HG03558 (cell line): ENCODE data around the gene GRIN2C.
"Not testable (repeated sequence)": the region's sequence is repeated elsewhere in the genome, so short reads cannot be mapped to it uniquely, and the experiment has no call there.

ENCODE experiments used
- ATAC-seq: cut with Tn5 transposase; IDR thresholded peaks from one replicate; pipeline ENCODE4 v1.9.1; 2021; ENCODE audit warnings: moderate number of reproducible peaks; ENCODE audit not compliant: unreplicated experiment; ENCODE audit errors: extremely low read depth

The GRIN2C gene

DNA sequence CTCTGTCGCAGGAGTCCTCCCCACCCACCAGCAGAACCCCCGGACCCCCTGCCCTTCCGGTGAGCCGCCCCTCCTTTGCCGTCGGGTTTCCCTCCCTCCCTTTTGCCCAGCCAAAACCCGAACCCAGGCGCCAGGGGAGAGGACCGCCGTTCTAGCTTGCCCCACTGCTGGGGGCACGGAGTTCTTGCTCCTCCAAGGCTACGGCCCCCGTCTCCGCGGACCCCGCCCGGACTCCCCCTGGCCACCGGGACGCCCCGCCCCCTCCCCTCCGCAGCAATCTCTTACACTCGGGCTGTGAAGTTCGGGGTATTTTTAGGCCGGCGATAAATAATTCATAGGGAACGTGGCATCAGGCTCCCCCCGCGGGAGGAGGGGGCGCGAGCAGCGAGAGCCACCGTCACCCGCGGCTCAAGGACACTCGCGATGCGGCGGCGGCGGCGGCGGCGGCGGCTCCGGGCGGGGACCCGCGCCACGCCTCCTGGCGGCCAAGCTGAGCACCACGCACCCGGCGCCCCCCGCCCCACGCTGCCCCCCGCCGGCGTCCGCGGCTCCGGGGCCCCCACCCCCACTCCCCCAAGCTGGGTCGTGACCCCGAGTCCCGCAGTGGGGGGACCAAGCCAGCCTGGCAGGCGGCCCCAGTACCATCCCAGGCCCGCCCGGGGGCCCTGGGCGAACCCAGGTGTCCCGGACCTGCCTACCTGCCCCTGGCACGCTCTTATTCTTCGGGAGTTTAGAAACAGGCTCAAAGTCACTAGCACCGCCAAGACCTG lies at the start of gene GRIN2C:
TSS of gene GRIN2C (minus strand) at position 427 of the 770 bp plus-strand sequence. CDS start 4,793 bp downstream, outside the sequence.
- ATAC-seq: no peak

DNA sequence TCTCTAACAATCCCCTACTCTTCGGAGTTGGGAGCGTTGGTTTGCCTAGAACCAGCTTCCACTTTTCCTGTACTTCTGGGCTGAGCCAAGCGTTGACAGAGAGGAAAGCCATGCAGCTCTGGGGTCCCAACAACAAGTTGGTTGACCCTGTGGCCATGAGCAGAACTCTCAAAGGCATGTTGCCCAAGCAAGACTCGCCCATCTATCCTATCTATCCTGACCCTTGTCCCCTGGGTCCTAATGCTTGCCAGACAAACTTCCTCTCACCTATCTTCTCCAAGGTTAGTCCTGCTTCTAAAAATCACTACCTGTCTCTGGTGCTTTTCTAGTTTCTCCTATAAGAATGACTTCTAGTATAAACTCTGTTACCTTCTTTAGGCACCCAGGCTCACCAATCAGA lies 49.4 kb upstream of the GRIN2C start:
- not testable (repeated sequence) for ATAC-seq

DNA sequence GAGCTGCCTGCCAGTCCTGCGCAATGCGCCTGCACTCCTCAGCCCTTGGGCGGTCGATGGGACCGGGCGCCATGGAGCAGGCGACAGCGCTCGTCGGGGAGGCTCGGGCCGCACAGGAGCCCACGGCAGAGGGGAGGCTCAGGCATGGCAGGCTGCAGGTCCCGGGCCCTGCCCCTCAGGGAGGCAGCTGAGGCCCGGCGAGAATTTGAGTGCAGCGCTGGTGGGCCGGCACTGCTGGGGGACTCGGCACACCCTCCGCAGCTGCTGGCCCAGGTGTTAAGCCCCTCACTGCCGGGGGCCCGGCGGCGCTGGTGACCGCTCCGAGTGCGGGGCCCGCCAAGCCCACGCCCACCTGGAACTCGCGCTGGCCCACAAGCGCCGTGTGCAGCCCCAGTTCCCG lies 47.3 kb upstream of the GRIN2C start:
- no peak for ATAC-seq

DNA sequence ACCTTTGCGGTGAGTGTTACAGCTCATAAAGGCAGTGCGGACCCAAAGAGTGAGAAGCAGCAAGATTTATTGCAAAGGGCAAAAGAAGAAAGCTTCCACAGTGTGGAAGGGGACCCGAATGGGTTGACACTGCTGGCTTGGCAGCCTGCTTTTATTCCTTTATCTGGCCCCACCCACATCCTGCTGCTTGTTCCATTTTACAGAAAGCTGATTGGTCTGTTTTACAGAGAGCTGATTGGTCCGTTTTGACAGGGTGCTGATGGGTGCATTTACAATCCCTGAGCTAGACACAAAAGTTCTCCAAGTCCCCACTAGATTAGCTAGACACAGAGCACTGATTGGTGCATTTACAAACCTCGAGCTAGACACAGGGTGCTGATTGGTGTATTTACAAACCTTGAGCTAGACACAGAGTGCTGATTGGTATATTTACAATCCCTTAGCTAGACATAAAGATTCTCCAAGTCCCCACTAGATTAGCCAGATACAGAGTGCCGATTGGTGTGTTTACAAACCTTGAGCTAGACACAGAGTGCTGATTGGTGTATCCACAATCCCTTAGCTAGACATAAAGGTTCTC lies 46.6 kb upstream of the GRIN2C start:
- not testable (repeated sequence) for ATAC-seq

DNA sequence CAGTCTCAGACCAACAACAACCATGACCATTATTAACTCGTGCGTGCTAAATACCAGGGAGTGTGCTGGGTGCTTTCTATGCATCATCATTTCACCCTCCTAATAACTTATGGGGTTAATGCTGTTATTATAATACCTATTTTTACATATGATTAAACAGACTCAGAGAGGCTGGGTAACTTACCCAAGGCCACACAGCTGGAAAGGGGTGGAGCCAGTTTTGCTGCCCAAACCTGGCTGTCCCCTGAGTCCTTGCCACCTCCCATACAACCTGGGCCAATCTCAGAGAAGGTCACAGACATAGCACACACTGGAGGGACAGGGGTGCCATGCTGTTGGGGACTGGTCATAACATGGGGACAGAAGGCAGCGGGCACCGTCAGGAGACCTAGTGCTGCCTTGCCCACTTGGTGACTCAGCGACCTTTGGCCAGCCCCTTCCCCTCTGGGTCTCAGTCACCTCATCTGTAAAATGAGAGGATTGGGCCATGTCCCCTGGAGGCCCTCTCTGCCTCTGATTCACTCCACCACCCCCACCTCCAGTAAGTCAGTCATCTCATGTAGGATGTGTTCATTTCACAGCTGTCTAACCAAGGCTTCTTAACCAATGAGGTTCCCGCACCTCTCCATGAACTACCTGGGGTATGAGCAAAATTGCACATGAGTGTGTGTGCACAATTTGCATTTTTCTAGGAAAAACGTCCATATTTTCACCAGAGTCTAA lies 45.2 kb upstream of the GRIN2C start:
- no peak for ATAC-seq

DNA sequence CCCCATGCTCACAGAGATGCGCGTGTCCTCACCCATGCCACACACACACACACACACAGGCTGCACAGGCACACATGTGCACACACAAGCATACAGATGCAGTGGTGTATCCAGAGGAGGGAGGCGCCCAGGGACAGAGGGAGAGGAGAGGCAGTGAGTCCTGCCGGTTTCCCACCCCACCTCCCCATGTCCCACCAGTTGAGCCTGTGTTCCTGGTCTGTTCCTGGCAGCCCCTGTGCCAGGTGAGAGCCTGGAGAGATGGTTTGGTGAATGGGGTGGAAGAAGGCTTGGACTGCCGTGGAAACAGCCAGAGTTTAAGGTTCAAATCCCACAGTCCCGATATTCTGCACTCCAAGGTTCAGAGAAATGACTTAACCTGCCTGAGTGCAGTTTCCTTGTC lies 44.0 kb upstream of the GRIN2C start:
- ATAC-seq: no peak

DNA sequence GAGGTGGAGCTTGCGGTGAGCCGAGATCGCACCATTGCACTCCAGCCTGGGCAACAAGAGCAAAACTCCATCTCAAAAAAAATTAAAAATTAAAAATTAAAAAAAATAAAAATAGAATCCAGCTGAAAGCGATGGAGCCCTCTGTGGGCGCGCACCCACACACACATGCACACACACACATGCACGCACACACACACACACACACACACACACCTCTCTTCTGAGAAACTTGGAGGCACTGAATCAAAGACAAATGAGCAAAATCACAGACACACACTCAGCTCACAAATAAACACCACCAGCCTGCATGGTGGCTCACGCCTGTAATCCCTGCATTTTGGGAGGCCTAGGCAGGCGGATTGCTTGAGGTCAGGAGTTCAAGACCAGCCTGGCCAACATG lies 43.3 kb upstream of the GRIN2C start:
- no peak for ATAC-seq

DNA sequence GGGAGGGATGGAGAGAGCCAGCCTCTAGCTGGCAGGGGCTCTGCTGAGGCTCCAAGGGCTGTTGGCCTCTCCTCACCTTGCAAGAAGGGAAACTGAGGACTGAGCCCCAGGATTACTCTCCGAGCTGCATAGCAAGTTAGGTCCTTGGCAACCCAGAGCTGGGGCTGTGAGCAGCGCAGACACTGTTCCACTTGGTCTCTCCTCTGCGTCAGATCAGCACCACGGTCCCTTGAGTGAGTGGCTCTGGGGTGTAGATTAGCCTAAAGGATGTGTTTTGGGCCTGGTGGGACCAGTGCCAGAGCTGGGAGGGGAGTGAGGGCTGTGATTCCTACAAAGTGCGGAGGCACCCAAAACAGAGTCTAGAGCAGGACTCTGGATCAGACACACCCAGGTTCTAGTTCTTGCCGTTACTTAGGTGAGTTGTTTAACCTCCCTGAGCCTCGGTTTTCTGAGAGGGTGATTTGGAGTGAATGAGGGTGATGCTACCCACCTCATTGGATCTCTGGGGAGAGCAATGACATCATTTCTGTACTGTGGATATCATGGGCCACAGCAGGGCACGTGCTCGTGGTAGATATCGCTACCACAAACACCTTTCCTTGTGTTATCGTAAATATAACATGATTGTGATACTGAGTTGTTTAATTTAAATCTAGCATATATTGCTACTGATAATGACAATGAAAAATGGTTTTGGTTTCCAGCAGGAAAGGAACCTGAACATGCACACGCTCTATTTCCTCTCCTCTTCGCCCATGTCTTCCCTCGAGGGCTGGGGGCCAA lies 41.9 kb upstream of the GRIN2C start:
- ATAC-seq: no peak

DNA sequence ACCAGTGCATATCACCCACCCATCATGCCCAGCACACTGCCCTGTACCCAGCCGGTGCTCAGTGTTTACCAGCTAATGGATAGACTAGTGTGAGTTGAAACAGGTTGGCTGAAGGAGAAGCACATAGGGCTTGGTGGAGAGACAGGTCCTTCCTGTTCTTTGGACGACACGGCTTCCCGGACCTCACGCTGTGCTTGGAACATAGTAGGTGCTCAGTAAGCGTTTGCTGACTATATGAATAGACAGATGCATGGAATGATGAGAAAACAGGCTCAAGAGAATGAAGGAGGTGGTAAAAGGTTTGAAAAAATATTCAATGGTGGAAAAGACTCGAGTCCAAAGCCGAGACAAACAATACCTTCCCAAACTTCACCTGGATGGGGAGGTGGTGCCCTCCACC lies 40.5 kb upstream of the GRIN2C start:
- ATAC-seq: no peak

DNA sequence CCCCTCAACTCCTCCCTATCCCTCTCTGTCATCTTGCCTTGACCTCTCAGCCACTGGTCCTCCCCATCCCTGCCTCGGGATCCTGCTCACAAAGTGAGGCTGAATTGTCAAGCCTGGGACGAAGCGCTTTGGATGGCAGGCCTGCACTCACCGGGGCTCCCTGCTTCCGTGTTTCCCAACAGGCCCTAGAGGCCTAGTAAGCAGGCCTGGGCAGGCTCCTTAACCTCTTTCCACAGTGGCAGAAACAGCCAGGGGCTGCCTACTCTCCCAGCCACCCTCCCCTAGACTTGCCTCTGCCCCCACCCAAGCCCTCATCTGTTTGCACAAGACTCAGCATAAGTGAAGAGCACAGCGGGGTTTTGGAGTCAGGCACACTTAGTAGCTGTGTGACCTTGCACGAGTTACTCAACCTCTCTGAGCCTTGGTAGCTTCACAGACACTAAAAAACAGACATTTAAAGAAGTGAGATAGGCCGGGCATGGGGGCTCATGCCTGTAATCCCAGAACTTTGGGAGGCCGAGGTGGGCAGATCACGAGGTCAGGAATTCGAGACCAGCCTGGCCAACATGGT lies 38.8 kb upstream of the GRIN2C start:
- ATAC-seq: no peak

DNA sequence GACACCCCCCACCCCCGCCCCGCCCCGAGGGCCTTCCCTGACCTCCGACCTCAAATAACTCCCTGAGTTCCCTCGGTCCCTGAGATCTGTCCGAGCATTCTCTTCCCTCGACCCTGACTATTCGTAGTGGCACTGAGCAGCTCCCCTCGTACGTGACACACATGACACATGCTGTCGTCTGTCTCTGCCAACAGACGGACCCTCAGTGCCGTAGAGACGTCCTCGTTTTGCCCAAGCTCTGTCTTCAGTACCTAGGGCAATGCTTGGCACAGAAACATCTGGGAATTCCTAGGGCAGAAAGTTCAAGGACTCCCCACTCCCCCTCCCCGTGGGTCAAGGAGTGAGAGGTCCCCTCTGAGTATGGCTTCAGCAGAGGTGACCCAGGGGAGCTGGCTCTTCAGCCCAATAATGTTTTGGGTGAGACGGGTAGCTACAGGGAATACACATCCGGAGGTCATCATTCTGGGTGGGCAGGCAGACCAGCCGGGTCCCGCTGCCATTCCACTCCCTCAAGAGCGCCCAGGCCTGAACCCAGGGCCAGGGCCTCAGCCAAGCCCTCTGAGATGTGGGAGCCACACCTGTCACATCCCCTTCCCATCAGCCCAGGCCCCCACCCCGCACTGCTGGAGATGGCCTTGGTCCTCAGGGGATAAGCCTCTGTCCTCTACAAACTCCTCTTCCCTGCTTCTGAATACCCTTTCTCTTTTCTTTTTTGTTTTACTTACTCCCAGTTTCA lies 34.4 kb upstream of the GRIN2C start:
- ATAC-seq: no peak

DNA sequence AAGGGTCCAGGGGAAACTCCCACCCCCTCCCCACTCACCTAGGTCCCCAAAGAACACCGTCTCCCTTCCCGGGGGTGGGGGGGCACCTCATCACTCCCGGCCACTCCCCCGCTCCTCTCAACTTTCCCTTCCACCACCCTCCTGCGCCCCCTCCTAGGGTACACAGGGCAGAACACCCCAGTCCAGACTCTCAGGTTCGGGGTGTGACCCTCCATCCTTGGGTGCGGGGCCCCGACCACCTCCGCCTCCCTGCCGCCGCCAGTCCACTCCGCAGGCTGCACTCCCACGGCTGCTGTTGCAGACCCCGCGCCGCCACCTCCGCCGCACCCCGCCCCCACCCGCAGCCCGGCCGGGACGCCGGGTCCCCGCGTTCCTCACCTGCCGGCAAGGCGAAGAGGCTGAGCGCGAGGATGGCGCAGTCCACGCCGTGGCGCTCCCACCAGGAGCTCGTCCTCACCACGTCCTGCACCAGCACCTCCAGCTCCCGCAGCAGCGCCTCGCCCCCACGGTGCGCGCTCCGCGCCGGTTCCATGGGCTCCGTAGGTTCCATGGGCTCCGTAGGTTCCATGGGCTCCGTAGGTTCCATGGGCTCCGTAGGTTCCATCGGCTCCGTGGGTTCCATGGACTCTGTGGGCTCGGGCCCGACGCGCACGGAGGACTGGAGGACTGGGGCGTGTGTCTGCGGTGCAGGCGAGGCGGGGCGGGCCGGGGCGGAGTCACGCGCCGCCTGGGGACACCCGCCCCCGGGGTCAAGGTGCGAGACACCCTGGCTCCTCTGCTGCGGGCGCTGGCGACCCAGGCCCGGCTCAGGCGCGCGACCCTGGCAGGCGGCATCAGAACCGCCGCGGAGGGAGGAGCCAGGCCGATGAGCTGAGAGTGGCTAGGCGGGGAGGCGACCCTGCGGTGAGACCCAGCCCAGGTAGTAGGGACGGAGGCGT lies 33.6 kb upstream of the GRIN2C start, which contains the start of gene FADS6:
TSS of gene FADS6 (minus strand) at position 660 of the 938 bp plus-strand sequence. CDS start at position 622, 38 bp downstream.
- no peak for ATAC-seq

DNA sequence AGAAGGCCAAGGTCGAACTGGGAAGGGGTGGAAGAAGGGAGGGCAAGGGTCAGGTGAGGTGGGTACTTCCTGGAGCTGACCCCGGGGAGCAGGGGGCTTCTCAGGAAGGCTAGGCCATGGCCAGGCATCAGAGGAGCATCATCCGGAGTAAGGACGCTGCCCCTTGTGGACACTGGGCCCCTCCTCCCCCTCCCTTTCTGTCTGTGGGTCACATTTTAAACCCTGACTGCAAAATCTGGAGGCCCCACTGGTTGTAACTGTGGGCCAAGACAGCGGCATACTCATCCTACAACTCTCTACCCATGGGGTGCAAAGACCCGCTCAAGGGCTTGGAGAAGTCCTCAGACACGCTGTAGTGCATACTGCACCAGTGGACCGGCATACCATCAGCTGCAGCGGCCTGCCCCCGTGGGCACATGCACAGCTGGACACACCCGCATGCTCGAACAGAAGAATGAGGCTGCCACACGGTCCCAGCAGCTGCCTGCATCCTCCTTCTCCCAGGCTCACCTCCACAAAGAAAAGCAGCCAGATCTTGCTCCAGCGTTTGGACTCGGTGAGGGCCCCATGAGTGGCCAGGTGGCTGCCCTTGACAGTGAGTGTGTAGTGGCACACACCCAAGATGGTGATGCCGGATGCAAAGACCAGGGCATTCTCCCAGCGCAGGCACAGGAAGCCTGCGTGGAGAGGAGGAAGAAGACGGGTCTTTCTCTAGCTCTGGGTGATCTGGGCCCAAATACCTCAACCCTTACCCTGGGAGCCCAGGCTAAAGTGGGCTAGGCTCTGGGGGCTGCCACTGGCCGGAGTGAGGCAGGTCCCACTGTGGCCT lies 32.5 kb upstream of the GRIN2C start:
- ATAC-seq: no peak

DNA sequence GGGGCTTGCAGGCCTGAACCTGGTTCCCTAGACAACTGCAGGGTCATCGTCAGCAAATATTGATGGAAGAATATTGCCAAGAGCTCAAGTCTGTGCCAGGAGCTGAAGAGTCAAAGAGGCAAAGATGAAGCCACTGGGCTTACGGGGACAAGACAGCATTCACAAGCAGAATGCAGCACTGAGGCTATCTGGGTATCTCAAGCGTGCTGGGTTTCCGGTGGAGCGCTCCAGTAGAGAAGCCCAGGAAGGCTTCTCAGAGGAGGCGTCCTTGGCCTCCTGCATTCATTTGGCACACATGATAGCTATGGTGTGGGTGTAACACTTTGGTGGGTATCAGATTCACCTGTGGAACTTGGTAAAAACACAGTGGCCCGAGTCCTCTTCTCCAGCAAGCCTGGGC lies 30.9 kb upstream of the GRIN2C start:
- no peak for ATAC-seq

DNA sequence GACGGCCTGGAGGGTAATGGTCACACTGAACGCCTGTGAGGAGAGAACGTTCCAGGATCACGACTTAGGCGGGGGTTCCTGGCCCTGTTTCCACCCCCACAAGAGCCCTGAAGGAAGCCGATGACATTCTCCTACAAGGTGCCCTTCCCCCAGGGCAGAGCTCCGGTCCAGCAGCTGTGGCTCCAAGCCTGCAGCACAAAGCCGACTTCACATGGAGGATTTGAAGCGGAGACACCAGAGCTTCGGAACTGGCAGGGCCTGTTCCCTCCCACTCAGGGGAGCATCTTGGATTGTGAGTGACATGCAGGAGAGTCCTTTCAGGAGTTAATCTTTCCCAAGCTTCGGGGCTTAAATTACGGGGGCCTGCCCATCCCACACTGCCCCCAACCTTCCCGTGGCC lies 28.8 kb upstream of the GRIN2C start:
- no peak for ATAC-seq

DNA sequence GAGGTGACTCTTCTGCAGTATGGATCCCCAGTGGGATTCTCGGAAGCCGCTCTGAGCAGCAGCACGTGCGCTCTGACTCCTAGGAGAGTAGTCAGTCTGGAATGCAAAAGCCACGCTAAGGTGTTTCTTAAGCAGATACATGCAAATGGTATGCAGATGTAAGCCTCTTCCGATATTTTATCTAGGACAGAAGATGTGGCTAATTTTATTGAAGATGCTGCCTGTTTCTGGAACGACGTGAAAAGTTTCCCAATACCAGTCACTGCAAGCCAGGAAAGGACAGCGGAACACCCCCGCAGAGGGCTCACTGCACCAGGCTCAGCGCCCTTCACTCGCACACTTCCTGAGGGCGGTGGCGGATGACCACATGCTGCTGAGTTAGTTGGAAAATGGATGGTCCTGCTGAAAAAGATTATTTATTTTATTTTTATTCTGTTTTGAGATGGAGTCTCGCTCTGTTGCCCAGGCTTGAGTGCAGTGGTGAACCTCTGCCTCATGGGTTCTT lies 23.6 kb upstream of the GRIN2C start:
- no peak for ATAC-seq

DNA sequence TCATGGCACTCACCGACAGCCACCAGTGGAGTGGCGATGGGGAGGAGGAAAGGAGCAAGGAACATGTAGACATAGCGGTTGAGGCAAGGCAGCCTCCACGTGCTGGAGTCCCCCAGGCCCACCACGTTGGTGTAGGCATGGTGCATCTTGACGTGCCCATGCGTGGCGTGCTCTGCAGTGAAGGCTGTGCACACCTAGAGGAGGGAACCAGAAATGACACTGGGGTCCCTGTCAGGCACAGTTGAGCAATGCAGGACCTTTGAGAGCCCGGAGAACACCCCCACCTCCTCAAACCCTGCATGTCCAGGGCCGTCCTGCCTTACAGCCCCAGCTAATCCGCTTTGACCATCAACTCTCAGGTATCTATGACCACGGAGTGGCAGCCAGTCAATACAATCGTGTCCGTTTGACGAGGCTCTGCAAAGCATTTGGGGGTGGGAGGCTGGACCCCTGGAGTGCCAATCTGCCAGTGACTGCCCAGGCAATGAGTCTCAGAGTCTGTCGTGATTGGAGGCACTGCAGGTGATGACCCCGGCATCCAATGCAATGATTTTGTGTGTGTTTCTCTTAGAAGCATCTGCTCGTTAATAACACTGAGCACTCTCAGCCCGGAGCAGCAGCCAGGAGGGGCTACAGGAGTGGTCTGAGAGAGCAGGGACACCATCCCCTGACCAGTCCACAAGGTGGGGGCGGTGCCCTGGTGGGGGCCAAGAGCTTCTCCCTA lies 23.0 kb upstream of the GRIN2C start:
- no peak for ATAC-seq
